GM12878 (cell line): ENCODE results near the gene FAM241A. TPM values are rescaled to one million over a fixed set of nuclear protein-coding genes. Genes with fewer than 3 reads are reported as not detected.

Experiments
- ATAC-seq: fragments of 200-7000 bp; cut with Tn5 transposase; 3 replicates; pipeline ENCODE4 v1.9.1; 2020; ENCODE audit warnings: mild to moderate bottlenecking, moderate library complexity
- BruUV-seq: library from RNA; stranded (reverse); fragments of 400-500 nt; replicated peaks from 2 replicates; lab custom pipeline; 2021; lab: Mats Ljungman, UMichigan
- CTCF ChIA-PET: fragments of 300-600 bp; sonication (Branson Sonifier 250); formaldehyde crosslinking; extraction: SDS; loops from one replicate; lab custom pipeline; 2021; ENCODE audit warnings: inconsistent platforms; lab: Yijun Ruan, JAX
- POLR2A ChIA-PET: fragments of 350-600 bp; formaldehyde crosslinking; extraction: SDS; loops from one replicate; lab custom pipeline; 2021; ENCODE audit warnings: inconsistent platforms; lab: Charles Lee
- RAD21 ChIA-PET: fragments of 300-600 bp; sonication (Branson Sonifier 250); formaldehyde crosslinking; loops from one replicate; lab custom pipeline; 2023; ENCODE audit warnings: antibody characterized with exemption; ENCODE audit not compliant: unreplicated experiment; lab: Charles Lee
- SMC1A ChIA-PET: fragments of 300-600 bp; sonication (Branson Sonifier 250); formaldehyde crosslinking; loops from one replicate; lab custom pipeline; 2023; ENCODE audit not compliant: unreplicated experiment, uncharacterized antibody; lab: Charles Lee
- DNase-seq: peaks from one replicate; pipeline ENCODE4 v3.0.0-alpha.2; 2011; ENCODE audit warnings: low read depth, low spot score
- FAIRE-seq: peaks from 3 replicates; lab custom pipeline; 2011; peaks lifted over from hg19 to GRCh38; lab: Jason Lieb, UNC
- H2AFZ ChIP-seq: 2 replicates; pipeline ENCODE4 v1.6.0; 2011; ENCODE audit warnings: low read depth, low read length, control low read depth; ENCODE audit not compliant: control insufficient read depth
- H3K27ac ChIP-seq: 2 replicates; pipeline ENCODE4 v1.5.1; 2011; ENCODE audit warnings: control low read depth; ENCODE audit not compliant: control insufficient read depth, insufficient read depth
- H3K27me3 ChIP-seq, 2 experiments: replicated peaks in 1 of 2; 2 replicates each; pipeline versions ENCODE4 v1.6.0 to v1.6.1; 2011; ENCODE audit warnings: low read length in 1 of 2; ENCODE audit not compliant: control insufficient read depth in 2 of 2, insufficient read depth in 2 of 2
- H3K36me3 ChIP-seq, 2 experiments: 2 replicates each; pipeline ENCODE4 v1.5.1; 2011; ENCODE audit warnings: low read length in 1 of 2; ENCODE audit not compliant: control insufficient read depth in 2 of 2, insufficient read depth in 2 of 2
- H3K4me1 ChIP-seq: 2 replicates; pipeline ENCODE4 v1.6.1; 2011; ENCODE audit warnings: mild to moderate bottlenecking, low read length, moderate library complexity, mixed read lengths; ENCODE audit not compliant: control insufficient read depth, insufficient read depth
- H3K4me2 ChIP-seq: 2 replicates; pipeline ENCODE4 v1.6.0; 2011; ENCODE audit warnings: control low read depth; ENCODE audit not compliant: control insufficient read depth, insufficient read depth
- H3K4me3 ChIP-seq: fragments of 200-600 bp; sonication (generic); 2 replicates; pipeline ENCODE4 v1.5.1; 2016
- H3K79me2 ChIP-seq: 2 replicates; pipeline ENCODE4 v1.6.0; 2011; ENCODE audit warnings: low read length; ENCODE audit not compliant: control insufficient read depth, insufficient read depth
- H3K9ac ChIP-seq: 2 replicates; pipeline ENCODE4 v1.8.0; 2011; ENCODE audit warnings: low read length, control low read depth, mixed read lengths; ENCODE audit not compliant: control insufficient read depth, insufficient read depth
- H3K9me3 ChIP-seq: replicated peaks from 3 replicates; pipeline ENCODE4 v1.5.1; 2011; ENCODE audit warnings: mild to moderate bottlenecking, low read length; ENCODE audit not compliant: control insufficient read depth, insufficient read depth
- H4K20me1 ChIP-seq: 2 replicates; pipeline ENCODE4 v1.6.0; 2011; ENCODE audit not compliant: control insufficient read depth, insufficient read depth
- CREB1 ChIP-seq: IDR thresholded peaks from 2 replicates; pipeline ENCODE4 v1.6.1; 2012; ENCODE audit warnings: low read depth, mild to moderate bottlenecking, inconsistent platforms
- EP300 ChIP-seq, 2 experiments: fragments of 150-350 bp in 1 of 2; IDR thresholded peaks; 2 replicates each; pipeline ENCODE4 v1.6.1; 2011 to 2012; ENCODE audit warnings: low read depth in 2 of 2, low read length in 2 of 2, borderline replicate concordance in 1 of 2, improper control_type of control experiment in 1 of 2, inconsistent platforms in 1 of 2; ENCODE audit not compliant: control insufficient read depth in 1 of 2
- FOXK2 ChIP-seq: fragments of 450-650 bp; IDR thresholded peaks from 2 replicates; pipeline ENCODE4 v1.6.1; 2017; ENCODE audit warnings: mild to moderate bottlenecking, moderate library complexity
- HDAC2 ChIP-seq: fragments of 200-600 bp; sonication (generic); IDR thresholded peaks from 2 replicates; pipeline ENCODE4 v1.6.1; 2017
- HDAC6 ChIP-seq: fragments of 200-600 bp; sonication (generic); IDR thresholded peaks from one replicate; pipeline ENCODE4 v1.8.0; 2017; ENCODE audit warnings: antibody characterized with exemption; ENCODE audit not compliant: unreplicated experiment
- HSF1 ChIP-seq: fragments of 150-350 bp; IDR thresholded peaks from 2 replicates; pipeline ENCODE4 v1.6.1; 2014; ENCODE audit warnings: mild to moderate bottlenecking, low read depth, low read length
- LARP7 ChIP-seq: fragments of 450-650 bp; IDR thresholded peaks from 2 replicates; pipeline ENCODE4 v1.6.1; 2017; ENCODE audit warnings: mild to moderate bottlenecking
- NBN ChIP-seq: fragments of 450-650 bp; IDR thresholded peaks from 2 replicates; pipeline ENCODE4 v1.6.1; 2016
- NFIC ChIP-seq: IDR thresholded peaks from 2 replicates; pipeline ENCODE4 v1.6.1; 2012; ENCODE audit warnings: low read depth, mild to moderate bottlenecking, inconsistent platforms, low read length, moderate library complexity
- NFYB ChIP-seq: IDR thresholded peaks from 2 replicates; pipeline ENCODE4 v1.6.1; 2011; ENCODE audit warnings: low read depth, mild to moderate bottlenecking, low read length, improper control_type of control experiment, moderate library complexity; ENCODE audit not compliant: insufficient read depth
- NR2C2 ChIP-seq: IDR thresholded peaks from 2 replicates; pipeline ENCODE4 v1.6.1; 2011; ENCODE audit warnings: borderline replicate concordance, low read depth; ENCODE audit not compliant: control insufficient read depth, insufficient read length
- RB1 ChIP-seq: fragments of 450-650 bp; formaldehyde crosslinking; IDR thresholded peaks from 2 replicates; pipeline ENCODE4 v1.6.1; 2017; ENCODE audit warnings: mild to moderate bottlenecking, borderline replicate concordance
- SUPT20H ChIP-seq: IDR thresholded peaks from 2 replicates; pipeline ENCODE4 v1.6.1; 2011; ENCODE audit warnings: low read depth, mild to moderate bottlenecking, low read length, moderate library complexity, borderline replicate concordance; ENCODE audit not compliant: control insufficient read depth
- TARDBP ChIP-seq: IDR thresholded peaks from 2 replicates; pipeline ENCODE4 v1.6.1; 2016; ENCODE audit warnings: borderline replicate concordance
- ZBED1 ChIP-seq: IDR thresholded peaks from 2 replicates; pipeline ENCODE4 v1.6.1; 2016; ENCODE audit warnings: borderline replicate concordance
- ZBTB40 ChIP-seq: fragments of 450-650 bp; IDR thresholded peaks from 2 replicates; pipeline ENCODE4 v1.6.1; 2016; ENCODE audit warnings: mild to moderate bottlenecking, moderate library complexity, borderline replicate concordance
- ZNF274 ChIP-seq: IDR thresholded peaks from one replicate; pipeline ENCODE4 v1.8.0; 2011; ENCODE audit not compliant: insufficient read length, insufficient read depth
- ZZZ3 ChIP-seq: IDR thresholded peaks from 2 replicates; pipeline ENCODE4 v1.6.1; 2011; ENCODE audit warnings: low read depth; ENCODE audit not compliant: control insufficient read depth, insufficient read length
- WGBS: methylation state at CpG from one replicate; pipeline ENCODE4 v1.1.6; 2016; ENCODE audit warnings: low lambda C conversion rate; ENCODE audit not compliant: insufficient replicate concordance, insufficient coverage; ENCODE audit errors: missing lambda C conversion rate; 5-methylcytosine and 5-hydroxymethylcytosine counted together
- in situ Hi-C: fragments of 300-500 bp; cut with MboI; formaldehyde crosslinking; loops from 9 replicates; pipeline ENCODE4 v1.14.3; 2018; ENCODE audit warnings: mixed read lengths
- intact Hi-C: fragments of 100-400 bp; cut with micrococcal nuclease; formaldehyde crosslinking; loops from one replicate; pipeline ENCODE4 v1.14.2; 2022; ENCODE audit not compliant: unreplicated experiment
- polyA plus RNA-seq, 11 experiments: library from polyadenylated mRNA; depleted of rRNA in 4 of 11; unstranded in 6 of 11; stranded (reverse) in 5 of 11; fragments of >200 nt; fragmentation: Nextera tagmentation in 4 of 11; fragmentation: Illumina TruSeq in 1 of 11; extraction: Ambion mirVana in 4 of 11; extraction: Trizol in 1 of 11; gene quantifications; 1 replicate in 1 of 11; 2 replicates in 10 of 11; pipeline versions ENCODE4 v1.2.1 to v1.2.3, GENCODE V29; 2011 to 2016; ENCODE audit warnings: inconsistent platforms in 2 of 11, missing spikeins in 2 of 11, low read depth in 1 of 11
- total RNA-seq, 4 experiments: library from RNA; depleted of rRNA in 3 of 4; stranded (reverse); fragments of >200 nt in 3 of 4; fragmentation: Illumina TruSeq in 1 of 4; extraction: Trizol in 1 of 4; gene quantifications; 2 replicates each; pipeline versions ENCODE4 v1.2.1 to v1.2.3, GENCODE V29; 2013 to 2021
- TF ChIP-seq, protein P1 (sequence below): IDR thresholded peaks from 2 replicates; pipeline ENCODE4 v1.6.1; 2011; ENCODE audit warnings: borderline replicate concordance, low read depth, mild to moderate bottlenecking, moderate library complexity, low read length; ENCODE audit not compliant: insufficient read depth, poor library complexity, severe bottlenecking

Gene FAM241A
- total and polyA plus RNA-seq, 10 of the 15 experiments (the other 5 are each of a cell fraction or from before 2014, with no cell fraction given), result 0.20 to 7.5 (median 2.4) TPM

- CTCF ChIA-PET, result interaction anchor here (1.0 kb wide), 1 partner anchor 92 kb away, joined by 3 read pairs; no protein-coding TSS in a partner anchor
- H3K36me3 ChIP-seq, result no peaks in the 10 kb centered on the region
- ATAC-seq, result no peak
- in situ Hi-C loops (no loop called here), intact Hi-C loops (no loop called here)
- WGBS, result 94% methylated on average over 8 of the region's 8 CpGs
- RAD21 ChIA-PET, result interaction anchor here (1.3 kb wide), 1 partner anchor 89 kb away, joined by 3 read pairs; no protein-coding TSS in a partner anchor
- no peak overlapping the region for H3K4me2 ChIP-seq
- POLR2A ChIA-PET, result interaction anchor here (0.7 kb wide), 1 partner anchor 15 kb away, joined by 3 read pairs; no protein-coding TSS in a partner anchor
- BruUV-seq, result no TSS peak
- SMC1A ChIA-PET, result interaction anchor here (1.3 kb wide), 1 partner anchor 10 kb away, joined by 5 read pairs; no protein-coding TSS in a partner anchor
- no peak for DNase-seq
- H2AFZ ChIP-seq, result no peak overlapping the region
- no peaks in the 10 kb centered on the region for H3K27me3 ChIP-seq
- H3K79me2 ChIP-seq, result no peaks in the 10 kb centered on the region
- H4K20me1 ChIP-seq, result no peaks in the 10 kb centered on the region
- no peak overlapping the region for H3K9ac ChIP-seq
- H3K27ac ChIP-seq, result no peak overlapping the region
- FAIRE-seq, result no peak
- no peaks in the 10 kb centered on the region for H3K4me1 ChIP-seq
- no peak overlapping the region for H3K4me3 ChIP-seq
- H3K9me3 ChIP-seq, result no peaks in the 10 kb centered on the region
- TF ChIP-seq, protein P1, sequence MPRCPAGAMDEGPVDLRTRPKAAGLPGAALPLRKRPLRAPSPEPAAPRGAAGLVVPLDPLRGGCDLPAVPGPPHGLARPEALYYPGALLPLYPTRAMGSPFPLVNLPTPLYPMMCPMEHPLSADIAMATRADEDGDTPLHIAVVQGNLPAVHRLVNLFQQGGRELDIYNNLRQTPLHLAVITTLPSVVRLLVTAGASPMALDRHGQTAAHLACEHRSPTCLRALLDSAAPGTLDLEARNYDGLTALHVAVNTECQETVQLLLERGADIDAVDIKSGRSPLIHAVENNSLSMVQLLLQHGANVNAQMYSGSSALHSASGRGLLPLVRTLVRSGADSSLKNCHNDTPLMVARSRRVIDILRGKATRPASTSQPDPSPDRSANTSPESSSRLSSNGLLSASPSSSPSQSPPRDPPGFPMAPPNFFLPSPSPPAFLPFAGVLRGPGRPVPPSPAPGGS, result no peak
- TF ChIP-seq ZBED1 (no peak), FOXK2 (no peak), HSF1 (no peak), EP300 (IDR thresholded peaks at IDR 0.05; ENCODE audit: borderline replicate concordance in 1 of 2, control insufficient read depth in 1 of 2, low read depth in 2 of 2, low read length in 2 of 2) (no peak), HDAC6 (no peak), NR2C2 (no peak), ZZZ3 (no peak), ZNF274 (no peak), SUPT20H (no peak), NBN (no peak), TARDBP (no peak), ZBTB40 (no peak), LARP7 (no peak), NFYB (no peak), HDAC2 (no peak), CREB1 (no peak), NFIC (no peak), RB1 (no peak)
Observed at GRCh38 chr4:112190684-112191083, 45.4 kb downstream of the FAM241A start.
